K562 (cell line): Measurements from ENCODE around the gene ATXN1. TPM values are rescaled to one million over a fixed set of nuclear protein-coding genes. Genes with fewer than 3 reads are reported as not detected.

Experiments
- ATAC-seq: fragments of 200-7000 bp; cut with Tn5 transposase; 3 replicates; pipeline ENCODE4 v1.9.1; 2020; ENCODE audit warnings: moderate library complexity
- BruUV-seq: library from RNA; stranded (reverse); fragments of 400-500 nt; replicated peaks from 2 replicates; lab custom pipeline; 2021; lab: Mats Ljungman, UMichigan
- CTCF ChIA-PET: fragments of 300-600 bp; formaldehyde crosslinking; extraction: SDS; loops from one replicate; lab custom pipeline; 2021; ENCODE audit warnings: low intra/inter-chr PET ratio; lab: Yijun Ruan, JAX
- POLR2A ChIA-PET: fragments of 300-600, 350-650 bp; sonication (Branson Sonifier 250); formaldehyde crosslinking; extraction: SDS; loops from one replicate; lab custom pipeline; 2021; ENCODE audit warnings: antibody characterized with exemption, inconsistent platforms; lab: Yijun Ruan, JAX
- DNase-seq, 4 experiments: peaks; one replicate each; pipeline versions ENCODE4 v3.0.0 to v3.0.0-alpha.2; 2011 to 2018; ENCODE audit warnings: low spot score in 3 of 4, mixed read lengths in 3 of 4; ENCODE audit errors: extremely low read depth in 1 of 4
- FAIRE-seq: peaks from 2 replicates; lab custom pipeline; 2011; peaks lifted over from hg19 to GRCh38; lab: Jason Lieb, UNC
- H2AFZ ChIP-seq: 2 replicates; pipeline ENCODE4 v1.6.0; 2011; ENCODE audit warnings: low read depth, low read length, control low read depth, inconsistent platforms
- H3K27ac ChIP-seq: fragments of 200-600 bp; 3 replicates; pipeline ENCODE4 v1.8.0; 2011; ENCODE audit warnings: low read depth, mild to moderate bottlenecking, control low read depth, inconsistent platforms, low read length, moderate library complexity, mixed read lengths; ENCODE audit errors: extremely low read depth
- H3K27me3 ChIP-seq, 2 experiments: fragments of 300-600 bp in 1 of 2; 2 replicates in 1 of 2; 3 replicates in 1 of 2; pipeline versions ENCODE4 v1.6.0 to v1.8.0; 2011; ENCODE audit warnings: inconsistent platforms in 2 of 2, low read length in 2 of 2, mild to moderate bottlenecking in 1 of 2, mixed read lengths in 1 of 2, moderate library complexity in 1 of 2; ENCODE audit not compliant: control insufficient read depth in 2 of 2, insufficient read depth in 2 of 2
- H3K36me3 ChIP-seq: fragments of 300-600 bp; 3 replicates; pipeline ENCODE4 v1.8.0; 2011; ENCODE audit warnings: mild to moderate bottlenecking, low read length, inconsistent platforms; ENCODE audit not compliant: control insufficient read depth, insufficient read depth
- H3K4me1 ChIP-seq, 2 experiments: fragments of 200-600 bp in 1 of 2; replicated peaks in 1 of 2; 2 replicates in 1 of 2; 3 replicates in 1 of 2; pipeline versions ENCODE4 v1.5.1 to v1.8.0; 2011; ENCODE audit warnings: inconsistent platforms in 2 of 2, low read length in 2 of 2, mild to moderate bottlenecking in 1 of 2, mixed read lengths in 1 of 2, moderate library complexity in 1 of 2; ENCODE audit not compliant: control insufficient read depth in 2 of 2, insufficient read depth in 2 of 2
- H3K4me2 ChIP-seq: 2 replicates; pipeline ENCODE4 v1.6.1; 2011; ENCODE audit warnings: low read length, control low read depth, inconsistent platforms, mixed read lengths; ENCODE audit not compliant: insufficient read depth
- H3K4me3 ChIP-seq: fragments of 200-600 bp; sonication (generic), shearing (Covaris generic); 2 replicates; pipeline ENCODE4 v1.5.1; 2016; ENCODE audit warnings: control low read depth, inconsistent platforms
- H3K79me2 ChIP-seq: fragments of 200-600 bp; 3 replicates; pipeline ENCODE4 v1.8.0; 2011; ENCODE audit warnings: low read length, inconsistent platforms; ENCODE audit not compliant: control insufficient read depth, insufficient read depth
- H3K9ac ChIP-seq, 2 experiments: 2 replicates each; pipeline versions ENCODE4 v1.6.0 to v1.6.1; 2011; ENCODE audit warnings: low read depth in 2 of 2, low read length in 2 of 2, control low read depth in 1 of 2, inconsistent platforms in 1 of 2, mild to moderate bottlenecking in 1 of 2, mixed read lengths in 1 of 2; ENCODE audit not compliant: insufficient read depth in 1 of 2
- H3K9me1 ChIP-seq: one replicate; pipeline ENCODE4 v1.6.0; 2011; ENCODE audit warnings: inconsistent platforms, mild to moderate bottlenecking, low read length, moderate library complexity; ENCODE audit not compliant: control insufficient read depth, insufficient read depth
- H3K9me3 ChIP-seq: replicated peaks from 2 replicates; pipeline ENCODE4 v1.5.1; 2011; ENCODE audit warnings: low read depth, low read length, inconsistent platforms; ENCODE audit not compliant: control insufficient read depth, insufficient read depth
- H4K20me1 ChIP-seq: replicated peaks from 2 replicates; pipeline ENCODE4 v1.6.1; 2011; ENCODE audit warnings: low read length, inconsistent platforms, mixed read lengths; ENCODE audit not compliant: control insufficient read depth, insufficient read depth
- C11orf30 ChIP-seq: fragments of 450-650 bp; IDR thresholded peaks from 2 replicates; pipeline ENCODE4 v1.6.1; 2016; ENCODE audit warnings: low read depth, mild to moderate bottlenecking
- ELF2 ChIP-seq: fragments of 250-450 bp; sonication (Bioruptor Pico); IDR thresholded peaks from 2 replicates; pipeline ENCODE4 v1.5.0; 2021; ENCODE audit warnings: mild to moderate bottlenecking
- HLTF ChIP-seq: fragments of 450-650 bp; IDR thresholded peaks from 2 replicates; pipeline ENCODE4 v1.6.1; 2016
- ILK ChIP-seq: fragments of 450-650 bp; IDR thresholded peaks from 2 replicates; pipeline ENCODE4 v1.6.1; 2016; ENCODE audit warnings: missing genetic modification characterization, low read depth, mild to moderate bottlenecking, missing compliant biosample characterization, moderate library complexity, borderline replicate concordance
- MAFF ChIP-seq: IDR thresholded peaks from 2 replicates; pipeline ENCODE4 v1.6.1; 2012; ENCODE audit warnings: low read length, improper control_type of control experiment
- NUFIP1 ChIP-seq: fragments of 450-650 bp; IDR thresholded peaks from 2 replicates; pipeline ENCODE4 v1.6.1; 2018; ENCODE audit not compliant: partially characterized antibody
- RBM22 ChIP-seq: fragments of 200-400 bp; formaldehyde crosslinking; IDR thresholded peaks from 2 replicates; pipeline ENCODE4 v1.6.1; 2018; ENCODE audit warnings: low read length, low read depth; ENCODE audit not compliant: poor library complexity, severe bottlenecking
- RNF2 ChIP-seq: sonication (generic); IDR thresholded peaks from 2 replicates; pipeline ENCODE4 v1.6.1; 2016
- SETDB1 ChIP-seq: IDR thresholded peaks from one replicate; pipeline ENCODE4 v1.6.1; 2012; ENCODE audit warnings: low read length, control low read depth, inconsistent platforms
- TARDBP ChIP-seq: fragments of 450-650 bp; IDR thresholded peaks from 2 replicates; pipeline ENCODE4 v1.6.1; 2016
- TCFL5 ChIP-seq: fragments of 250-450 bp; sonication (Bioruptor Pico); conservative IDR thresholded peaks from 2 replicates; pipeline ENCODE4 v1.6.1; 2021; ENCODE audit warnings: mild to moderate bottlenecking, moderate library complexity, matching md5 sums
- TRIM24 ChIP-seq, 2 experiments: fragments of 450-650 bp; IDR thresholded peaks; 2 replicates each; pipeline ENCODE4 v1.6.1; 2016
- XRCC3 ChIP-seq: fragments of 450-650 bp; IDR thresholded peaks from 2 replicates; pipeline ENCODE4 v1.6.1; 2017; ENCODE audit warnings: mild to moderate bottlenecking, moderate library complexity
- ZNF121 ChIP-seq: sonication (generic); formaldehyde crosslinking; conservative IDR thresholded peaks from 2 replicates; pipeline ENCODE4 v1.8.0; 2022; ENCODE audit warnings: missing genetic modification reagents
- ZNF507 ChIP-seq: conservative IDR thresholded peaks from 2 replicates; pipeline ENCODE4 v1.6.1; 2017; ENCODE audit warnings: missing genetic modification characterization, missing compliant biosample characterization
- ZNF696 ChIP-seq: fragments of 250-450 bp; sonication (Bioruptor Pico); conservative IDR thresholded peaks from 2 replicates; pipeline ENCODE4 v1.4.0; 2020; ENCODE audit warnings: mild to moderate bottlenecking, moderate library complexity
- WGBS: fragments of 100-300 bp; shearing (Covaris generic); methylation state at CpG from one replicate; pipeline ENCODE4 v1.1.6; 2016; ENCODE audit warnings: low coverage, mixed read lengths; ENCODE audit not compliant: insufficient coverage; ENCODE audit errors: missing lambda C conversion rate; 5-methylcytosine and 5-hydroxymethylcytosine counted together
- in situ Hi-C: fragments of 300-500 bp; cut with MboI; formaldehyde crosslinking; loops from 4 replicates; pipeline ENCODE4 v1.15.0; 2018; ENCODE audit warnings: inconsistent platforms, mixed read lengths
- intact Hi-C: fragments of 100-400 bp; cut with micrococcal nuclease; formaldehyde crosslinking; loops from 2 replicates; pipeline ENCODE4 v1.14.2; 2022
- polyA plus RNA-seq, 8 experiments: library from polyadenylated mRNA; depleted of rRNA in 4 of 8; stranded (reverse) in 5 of 8; unstranded in 3 of 8; fragments of >200 nt; fragmentation: Nextera tagmentation in 2 of 8; fragmentation: Illumina TruSeq in 1 of 8; extraction: Ambion mirVana in 2 of 8; extraction: Trizol in 1 of 8; gene quantifications; 2 replicates each; pipeline versions ENCODE4 v1.2.1 to v1.2.3, GENCODE V29; 2011 to 2014; ENCODE audit warnings: inconsistent platforms in 1 of 8, missing spikeins in 1 of 8
- total RNA-seq, 7 experiments: library from RNA; depleted of rRNA in 6 of 7; stranded (reverse); fragments of >200 nt in 6 of 7; fragmentation: Illumina TruSeq in 2 of 7; extraction: Trizol in 2 of 7; gene quantifications; 2 replicates each; pipeline versions ENCODE4 v1.2.1 to v1.2.3, GENCODE V29; 2011 to 2021; ENCODE audit warnings: low replicate concordance in 1 of 7
- TF ChIP-seq, protein P1 (sequence below): sonication (generic); IDR thresholded peaks from 2 replicates; pipeline ENCODE4 v1.6.1; 2016
- TF ChIP-seq, protein P2 (sequence below): fragments of 250-450 bp; sonication (Bioruptor Pico); IDR thresholded peaks from 2 replicates; pipeline ENCODE4 v1.8.0; 2022; ENCODE audit warnings: moderate library complexity, mild to moderate bottlenecking, inconsistent platforms

The ATXN1 gene
- total and polyA plus RNA-seq, 9 of the 15 experiments (the other 6 are each of a cell fraction or from before 2014, with no cell fraction given), result under 0.01 to 1.2 (median 0.58) TPM

DNA sequence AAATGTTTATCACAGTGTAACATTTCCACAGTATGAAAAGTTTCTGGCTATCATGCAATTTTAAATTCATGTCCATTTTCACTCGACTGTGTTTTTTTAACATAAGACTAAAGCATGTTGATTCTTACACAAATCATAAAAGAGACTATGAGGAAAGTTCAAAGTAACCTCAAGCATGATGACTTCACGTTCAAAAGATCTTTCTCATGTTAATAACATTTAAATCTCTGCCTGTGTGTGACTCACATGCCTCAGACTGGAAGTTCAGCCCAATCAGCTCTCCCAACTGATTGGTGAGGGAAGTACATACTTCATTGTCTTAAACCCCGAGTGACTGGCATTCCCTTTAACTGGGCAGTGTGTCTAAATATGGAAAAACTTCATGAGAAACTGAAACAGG lies 37.4 kb downstream of the ATXN1 start:
- intact Hi-C loops (no loop called here), in situ Hi-C loops (no loop called here)
- Histone ChIP-seq H3K27me3 (peaks cover 4 to 9% of the 10 kb centered on the region in 2 experiments), H3K4me1 (no peaks in the 10 kb centered on the region), H3K27ac (no peak overlapping the region), H3K9me3 (no peaks in the 10 kb centered on the region), H3K9ac (no peak overlapping the region), H3K4me2 (no peak overlapping the region), H3K36me3 (no peaks in the 10 kb centered on the region), H3K79me2 (no peaks in the 10 kb centered on the region), H2AFZ (no peak overlapping the region), H3K9me1 (no peaks in the 10 kb centered on the region), H4K20me1 (no peaks in the 10 kb centered on the region), H3K4me3 (no peak overlapping the region)
- no peak for DNase-seq
- CTCF ChIA-PET, result no interaction called here
- no TSS peak for BruUV-seq
- ATAC-seq, result no peak
- FAIRE-seq, result no peak
- WGBS, result 2% methylated on average over 3 of the region's 3 CpGs
- POLR2A ChIA-PET, result no interaction called here
- TF ChIP-seq ELF2 (CRISPR knock-in tag), result no peak
- TF ChIP-seq C11orf30, result no peak
- TF ChIP-seq NUFIP1, result no peak
- TF ChIP-seq SETDB1, result no peak
- no peak for TF ChIP-seq XRCC3
- no peak for TF ChIP-seq HLTF

DNA sequence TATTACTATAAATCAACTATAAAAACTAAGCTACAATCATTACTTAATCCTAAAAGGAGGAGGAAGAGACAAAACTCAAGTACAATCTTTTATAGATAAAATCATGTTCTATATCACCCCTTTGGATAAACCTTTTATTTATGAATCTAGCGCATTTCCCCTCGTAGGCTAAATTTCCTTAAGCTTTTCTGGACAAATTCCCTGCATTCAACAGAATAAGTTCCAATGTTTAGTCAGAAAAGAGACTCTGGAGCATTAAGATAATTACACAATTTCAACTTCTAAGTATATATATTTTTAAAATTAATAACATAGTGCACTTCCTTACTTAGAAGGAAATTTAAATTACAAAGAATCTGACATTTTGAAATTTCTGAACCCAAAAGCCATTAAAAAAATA lies 37.9 kb downstream of the ATXN1 start:
- ATAC-seq, result no peak
- Histone ChIP-seq H3K4me1 (no peaks in the 10 kb centered on the region), H2AFZ (no peak overlapping the region), H3K36me3 (no peaks in the 10 kb centered on the region), H3K4me2 (no peak overlapping the region), H3K9me3 (no peaks in the 10 kb centered on the region), H3K27ac (no peak overlapping the region), H4K20me1 (no peaks in the 10 kb centered on the region), H3K9me1 (no peaks in the 10 kb centered on the region), H3K9ac (no peak overlapping the region), H3K4me3 (no peak overlapping the region), H3K27me3 (peaks cover 4 to 9% of the 10 kb centered on the region in 2 experiments), H3K79me2 (no peaks in the 10 kb centered on the region)
- ChIA-PET CTCF (no interaction called here), POLR2A (interaction anchor here (0.6 kb wide), 1 partner anchor 142 kb away, joined by 3 read pairs; no protein-coding TSS in a partner anchor)
- WGBS, result 0% methylated on average over 2 of the region's 2 CpGs
- no peak for DNase-seq
- no peak for FAIRE-seq
- intact Hi-C loops, result no loop called here
- no TSS peak for BruUV-seq
- in situ Hi-C loops, result no loop called here
- TF ChIP-seq ILK, result no peak
- TF ChIP-seq RNF2, result no peak
- TF ChIP-seq TRIM24 (IDR thresholded peaks at IDR 0.05), result no peak
- no peak for TF ChIP-seq ZNF696 (CRISPR knock-in tag)
- TF ChIP-seq, protein P1, sequence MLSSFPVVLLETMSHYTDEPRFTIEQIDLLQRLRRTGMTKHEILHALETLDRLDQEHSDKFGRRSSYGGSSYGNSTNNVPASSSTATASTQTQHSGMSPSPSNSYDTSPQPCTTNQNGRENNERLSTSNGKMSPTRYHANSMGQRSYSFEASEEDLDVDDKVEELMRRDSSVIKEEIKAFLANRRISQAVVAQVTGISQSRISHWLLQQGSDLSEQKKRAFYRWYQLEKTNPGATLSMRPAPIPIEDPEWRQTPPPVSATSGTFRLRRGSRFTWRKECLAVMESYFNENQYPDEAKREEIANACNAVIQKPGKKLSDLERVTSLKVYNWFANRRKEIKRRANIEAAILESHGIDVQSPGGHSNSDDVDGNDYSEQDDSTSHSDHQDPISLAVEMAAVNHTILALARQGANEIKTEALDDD, result no peak
- TF ChIP-seq ZNF121 (CRISPR knock-in tag), result no peak
- TF ChIP-seq RBM22, result no peak
- TF ChIP-seq TARDBP, result no peak
- no peak for TF ChIP-seq MAFF
- TF ChIP-seq TCFL5 (CRISPR knock-in tag), result no peak
- TF ChIP-seq, protein P2, sequence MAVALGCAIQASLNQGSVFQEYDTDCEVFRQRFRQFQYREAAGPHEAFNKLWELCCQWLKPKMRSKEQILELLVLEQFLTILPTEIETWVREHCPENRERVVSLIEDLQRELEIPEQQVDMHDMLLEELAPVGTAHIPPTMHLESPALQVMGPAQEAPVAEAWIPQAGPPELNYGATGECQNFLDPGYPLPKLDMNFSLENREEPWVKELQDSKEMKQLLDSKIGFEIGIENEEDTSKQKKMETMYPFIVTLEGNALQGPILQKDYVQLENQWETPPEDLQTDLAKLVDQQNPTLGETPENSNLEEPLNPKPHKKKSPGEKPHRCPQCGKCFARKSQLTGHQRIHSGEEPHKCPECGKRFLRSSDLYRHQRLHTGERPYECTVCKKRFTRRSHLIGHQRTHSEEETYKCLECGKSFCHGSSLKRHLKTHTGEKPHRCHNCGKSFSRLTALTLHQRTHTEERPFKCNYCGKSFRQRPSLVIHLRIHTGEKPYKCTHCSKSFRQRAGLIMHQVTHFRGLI, result no peak
- no peak for TF ChIP-seq ZNF507
